ENCODE measurements around the gene RCAN2.

- TF ChIP-seq CTCF (IDR thresholded peaks at IDR 0.05) (no peak), POLR2A (IDR thresholded peaks at IDR 0.05) (no peak)
Measured at GRCh38 chr6:46310196-46310595, 181.1 kb downstream of the RCAN2 start.

All from gastroesophageal sphincter (tissue), 3 donors.